K562 (cell line): ENCODE data around the gene MGA.
"Not testable (repeated sequence)": the region's sequence is repeated elsewhere in the genome, so short reads cannot be mapped to it uniquely, and the experiment has no call there.

Source experiments
- CCAR2 ChIP-seq: fragments of 200-400 bp; formaldehyde crosslinking; IDR thresholded peaks from 2 replicates; pipeline ENCODE4 v1.6.1; 2017; ENCODE audit warnings: mild to moderate bottlenecking, low read depth, low read length
- FOXA1 ChIP-seq: fragments of 450-650 bp; IDR thresholded peaks from 2 replicates; pipeline ENCODE4 v1.6.1; 2016; ENCODE audit warnings: mild to moderate bottlenecking, borderline replicate concordance
- GATAD2A ChIP-seq: fragments of 450-650 bp; IDR thresholded peaks from 2 replicates; pipeline ENCODE4 v1.6.1; 2017
- ZNF175 ChIP-seq: fragments of 200-800 bp; sonication (Bioruptor generic); IDR thresholded peaks from 2 replicates; pipeline ENCODE4 v1.6.1; 2016; ENCODE audit warnings: low read depth, mild to moderate bottlenecking, missing genetic modification characterization, missing compliant biosample characterization

GRCh38 chr15:41728061-41728460, 67.9 kb downstream of the MGA start:
- not testable (repeated sequence) for TF ChIP-seq ZNF175, CCAR2, GATAD2A, FOXA1
